K562 (cell line): ENCODE data around the gene ANKRD66. TPM values are rescaled to one million over a fixed set of nuclear protein-coding genes. Genes with fewer than 3 reads are reported as not detected.

Experiments
- ATAC-seq: fragments of 200-7000 bp; cut with Tn5 transposase; 3 replicates; pipeline ENCODE4 v1.9.1; 2020; ENCODE audit warnings: moderate library complexity
- BruUV-seq: library from RNA; stranded (reverse); fragments of 400-500 nt; replicated peaks from 2 replicates; lab custom pipeline; 2021; lab: Mats Ljungman, UMichigan
- CTCF ChIA-PET: fragments of 300-600 bp; formaldehyde crosslinking; extraction: SDS; loops from one replicate; lab custom pipeline; 2021; ENCODE audit warnings: low intra/inter-chr PET ratio; lab: Yijun Ruan, JAX
- POLR2A ChIA-PET: fragments of 300-600, 350-650 bp; sonication (Branson Sonifier 250); formaldehyde crosslinking; extraction: SDS; loops from one replicate; lab custom pipeline; 2021; ENCODE audit warnings: antibody characterized with exemption, inconsistent platforms; lab: Yijun Ruan, JAX
- DNase-seq, 4 experiments: peaks; one replicate each; pipeline versions ENCODE4 v3.0.0 to v3.0.0-alpha.2; 2011 to 2018; ENCODE audit warnings: low spot score in 3 of 4, mixed read lengths in 3 of 4; ENCODE audit errors: extremely low read depth in 1 of 4
- FAIRE-seq: peaks from 2 replicates; lab custom pipeline; 2011; peaks lifted over from hg19 to GRCh38; lab: Jason Lieb, UNC
- H2AFZ ChIP-seq: 2 replicates; pipeline ENCODE4 v1.6.0; 2011; ENCODE audit warnings: low read depth, low read length, control low read depth, inconsistent platforms
- H3K27ac ChIP-seq: fragments of 200-600 bp; 3 replicates; pipeline ENCODE4 v1.8.0; 2011; ENCODE audit warnings: low read depth, mild to moderate bottlenecking, control low read depth, inconsistent platforms, low read length, moderate library complexity, mixed read lengths; ENCODE audit errors: extremely low read depth
- H3K27me3 ChIP-seq, 2 experiments: fragments of 300-600 bp in 1 of 2; 2 replicates in 1 of 2; 3 replicates in 1 of 2; pipeline versions ENCODE4 v1.6.0 to v1.8.0; 2011; ENCODE audit warnings: inconsistent platforms in 2 of 2, low read length in 2 of 2, mild to moderate bottlenecking in 1 of 2, mixed read lengths in 1 of 2, moderate library complexity in 1 of 2; ENCODE audit not compliant: control insufficient read depth in 2 of 2, insufficient read depth in 2 of 2
- H3K36me3 ChIP-seq: fragments of 300-600 bp; 3 replicates; pipeline ENCODE4 v1.8.0; 2011; ENCODE audit warnings: mild to moderate bottlenecking, low read length, inconsistent platforms; ENCODE audit not compliant: control insufficient read depth, insufficient read depth
- H3K4me1 ChIP-seq, 2 experiments: fragments of 200-600 bp in 1 of 2; replicated peaks in 1 of 2; 2 replicates in 1 of 2; 3 replicates in 1 of 2; pipeline versions ENCODE4 v1.5.1 to v1.8.0; 2011; ENCODE audit warnings: inconsistent platforms in 2 of 2, low read length in 2 of 2, mild to moderate bottlenecking in 1 of 2, mixed read lengths in 1 of 2, moderate library complexity in 1 of 2; ENCODE audit not compliant: control insufficient read depth in 2 of 2, insufficient read depth in 2 of 2
- H3K4me2 ChIP-seq: 2 replicates; pipeline ENCODE4 v1.6.1; 2011; ENCODE audit warnings: low read length, control low read depth, inconsistent platforms, mixed read lengths; ENCODE audit not compliant: insufficient read depth
- H3K4me3 ChIP-seq: fragments of 200-600 bp; sonication (generic), shearing (Covaris generic); 2 replicates; pipeline ENCODE4 v1.5.1; 2016; ENCODE audit warnings: control low read depth, inconsistent platforms
- H3K79me2 ChIP-seq: fragments of 200-600 bp; 3 replicates; pipeline ENCODE4 v1.8.0; 2011; ENCODE audit warnings: low read length, inconsistent platforms; ENCODE audit not compliant: control insufficient read depth, insufficient read depth
- H3K9ac ChIP-seq, 2 experiments: 2 replicates each; pipeline versions ENCODE4 v1.6.0 to v1.6.1; 2011; ENCODE audit warnings: low read depth in 2 of 2, low read length in 2 of 2, control low read depth in 1 of 2, inconsistent platforms in 1 of 2, mild to moderate bottlenecking in 1 of 2, mixed read lengths in 1 of 2; ENCODE audit not compliant: insufficient read depth in 1 of 2
- H3K9me1 ChIP-seq: one replicate; pipeline ENCODE4 v1.6.0; 2011; ENCODE audit warnings: inconsistent platforms, mild to moderate bottlenecking, low read length, moderate library complexity; ENCODE audit not compliant: control insufficient read depth, insufficient read depth
- H3K9me3 ChIP-seq: replicated peaks from 2 replicates; pipeline ENCODE4 v1.5.1; 2011; ENCODE audit warnings: low read depth, low read length, inconsistent platforms; ENCODE audit not compliant: control insufficient read depth, insufficient read depth
- H4K20me1 ChIP-seq: replicated peaks from 2 replicates; pipeline ENCODE4 v1.6.1; 2011; ENCODE audit warnings: low read length, inconsistent platforms, mixed read lengths; ENCODE audit not compliant: control insufficient read depth, insufficient read depth
- EWSR1 ChIP-seq: fragments of 450-650 bp; IDR thresholded peaks from 2 replicates; pipeline ENCODE4 v1.6.1; 2018; ENCODE audit warnings: borderline replicate concordance, mild to moderate bottlenecking, low read depth, moderate library complexity; ENCODE audit not compliant: partially characterized antibody
- WGBS: fragments of 100-300 bp; shearing (Covaris generic); methylation state at CpG from one replicate; pipeline ENCODE4 v1.1.6; 2016; ENCODE audit warnings: low coverage, mixed read lengths; ENCODE audit not compliant: insufficient coverage; ENCODE audit errors: missing lambda C conversion rate; 5-methylcytosine and 5-hydroxymethylcytosine counted together
- in situ Hi-C: fragments of 300-500 bp; cut with MboI; formaldehyde crosslinking; loops from 4 replicates; pipeline ENCODE4 v1.15.0; 2018; ENCODE audit warnings: inconsistent platforms, mixed read lengths
- intact Hi-C: fragments of 100-400 bp; cut with micrococcal nuclease; formaldehyde crosslinking; loops from 2 replicates; pipeline ENCODE4 v1.14.2; 2022
- polyA plus RNA-seq, 8 experiments: library from polyadenylated mRNA; depleted of rRNA in 4 of 8; stranded (reverse) in 5 of 8; unstranded in 3 of 8; fragments of >200 nt; fragmentation: Nextera tagmentation in 2 of 8; fragmentation: Illumina TruSeq in 1 of 8; extraction: Ambion mirVana in 2 of 8; extraction: Trizol in 1 of 8; gene quantifications; 2 replicates each; pipeline versions ENCODE4 v1.2.1 to v1.2.3, GENCODE V29; 2011 to 2014; ENCODE audit warnings: inconsistent platforms in 1 of 8, missing spikeins in 1 of 8
- total RNA-seq, 7 experiments: library from RNA; depleted of rRNA in 6 of 7; stranded (reverse); fragments of >200 nt in 6 of 7; fragmentation: Illumina TruSeq in 2 of 7; extraction: Trizol in 2 of 7; gene quantifications; 2 replicates each; pipeline versions ENCODE4 v1.2.1 to v1.2.3, GENCODE V29; 2011 to 2021; ENCODE audit warnings: low replicate concordance in 1 of 7

The ANKRD66 gene
- total and polyA plus RNA-seq, 9 of the 15 experiments (the other 6 are each of a cell fraction or from before 2014, with no cell fraction given), result not detected

DNA sequence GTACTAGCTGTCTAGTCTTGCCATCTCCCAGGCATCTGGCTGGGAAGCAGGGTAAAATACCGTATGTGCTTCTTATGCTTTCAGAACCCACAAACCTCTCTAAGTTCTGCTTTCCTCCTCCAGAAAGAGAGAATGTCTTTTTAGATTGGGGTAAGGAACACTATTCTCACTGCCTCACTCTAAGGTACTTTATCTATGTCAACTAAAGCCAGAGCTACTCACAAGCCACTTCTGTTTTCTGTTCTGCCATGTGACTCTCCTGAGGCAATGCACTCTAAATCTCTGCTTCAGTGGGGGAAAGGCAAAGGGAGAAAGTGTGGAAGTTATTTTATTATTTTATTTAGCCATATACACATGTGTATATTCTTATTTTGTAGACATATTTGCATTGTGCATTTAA lies 62.1 kb downstream of the ANKRD66 start:
- 0% methylated on average over 1 of the region's 1 CpG for whole genome bisulfite sequencing
- no peak for FAIRE-seq

More for the DNA sequence above, 62.1 kb downstream of the ANKRD66 start:
- in situ Hi-C loops (no loop called here), intact Hi-C loops (no loop called here)
- Histone ChIP-seq H2AFZ (no peak overlapping the region), H3K27me3 (no peaks in the 10 kb centered on the region), H3K4me2 (no peak overlapping the region), H3K9ac (no peak overlapping the region), H3K27ac (no peak overlapping the region), H3K9me3 (no peaks in the 10 kb centered on the region), H4K20me1 (no peaks in the 10 kb centered on the region), H3K4me3 (no peak overlapping the region), H3K4me1 (no peaks in the 10 kb centered on the region), H3K79me2 (no peaks in the 10 kb centered on the region), H3K36me3 (no peaks in the 10 kb centered on the region), H3K9me1 (no peaks in the 10 kb centered on the region)
- ATAC-seq, result no peak
- TF ChIP-seq EWSR1, result no peak
- no TSS peak for BruUV-seq
- ChIA-PET CTCF (no interaction called here), POLR2A (no interaction called here)
- DNase-seq, result no peak

Other genes starting within 250 kb of the ANKRD66 start
- gene CYP39A1, start 94.1 kb upstream of the ANKRD66 start, total RNA-seq (2014; rRNA removed), result not detected in 2 replicates
- gene CYP39A1, start 94.1 kb upstream of the ANKRD66 start, total RNA-seq (2014; rRNA removed; fragmentation: Illumina TruSeq; extraction: Trizol), result not detected in 2 replicates
- gene CYP39A1, start 94.1 kb upstream of the ANKRD66 start, total RNA-seq (2015; rRNA removed; fragmentation: Illumina TruSeq; extraction: Trizol), result not detected in 2 replicates
- not detected in 2 replicates for gene CYP39A1, start 94.1 kb upstream of the ANKRD66 start, total RNA-seq (2021)
- not detected in 2 replicates for gene CYP39A1, start 94.1 kb upstream of the ANKRD66 start, polyA plus RNA-seq (2011; rRNA removed)
- gene CYP39A1, start 94.1 kb upstream of the ANKRD66 start, polyA plus RNA-seq (2014; fragmentation: Illumina TruSeq; extraction: Trizol), result not detected in 2 replicates
- gene CYP39A1, start 94.1 kb upstream of the ANKRD66 start, polyA plus RNA-seq (2014; fragmentation: Nextera tagmentation; extraction: Ambion mirVana), result not detected
- not detected in 2 replicates for gene CYP39A1, start 94.1 kb upstream of the ANKRD66 start, polyA plus RNA-seq (2014; rRNA removed)
- gene SLC25A27, start 94.0 kb upstream of the ANKRD66 start, total RNA-seq (2014; rRNA removed), result not detected in 2 replicates
- not detected in 2 replicates for gene SLC25A27, start 94.0 kb upstream of the ANKRD66 start, total RNA-seq (2014; rRNA removed; fragmentation: Illumina TruSeq; extraction: Trizol)
- gene SLC25A27, start 94.0 kb upstream of the ANKRD66 start, total RNA-seq (2015; rRNA removed; fragmentation: Illumina TruSeq; extraction: Trizol), result not detected in 2 replicates
- gene SLC25A27, start 94.0 kb upstream of the ANKRD66 start, total RNA-seq (2021), result not detected in 2 replicates
- gene SLC25A27, start 94.0 kb upstream of the ANKRD66 start, polyA plus RNA-seq (2011; rRNA removed), result not detected in 2 replicates
- not detected in 2 replicates for gene SLC25A27, start 94.0 kb upstream of the ANKRD66 start, polyA plus RNA-seq (2014; fragmentation: Illumina TruSeq; extraction: Trizol)
- not detected for gene SLC25A27, start 94.0 kb upstream of the ANKRD66 start, polyA plus RNA-seq (2014; fragmentation: Nextera tagmentation; extraction: Ambion mirVana)
- gene SLC25A27, start 94.0 kb upstream of the ANKRD66 start, polyA plus RNA-seq (2014; rRNA removed), result 0.69 TPM in 1 of 2 replicates, not detected in the other
- gene TDRD6, start 59.0 kb upstream of the ANKRD66 start, total RNA-seq (2014; rRNA removed), result under 0.01 and 0.04 TPM in 2 replicates
- gene TDRD6, start 59.0 kb upstream of the ANKRD66 start, total RNA-seq (2014; rRNA removed; fragmentation: Illumina TruSeq; extraction: Trizol), result 0.10 and 0.15 TPM in 2 replicates
- 0.14 and 0.19 TPM in 2 replicates for gene TDRD6, start 59.0 kb upstream of the ANKRD66 start, total RNA-seq (2015; rRNA removed; fragmentation: Illumina TruSeq; extraction: Trizol)
- gene TDRD6, start 59.0 kb upstream of the ANKRD66 start, total RNA-seq (2021), result 0.11 and 0.22 TPM in 2 replicates
- gene TDRD6, start 59.0 kb upstream of the ANKRD66 start, polyA plus RNA-seq (2011; rRNA removed), result 0.01 and 0.21 TPM in 2 replicates
- gene TDRD6, start 59.0 kb upstream of the ANKRD66 start, polyA plus RNA-seq (2014; fragmentation: Illumina TruSeq; extraction: Trizol), result 0.03 and 0.13 TPM in 2 replicates
- under 1 TPM in 1 of 2 experiments, not detected in 1; 0.04 TPM for gene TDRD6, start 59.0 kb upstream of the ANKRD66 start, polyA plus RNA-seq (2014; fragmentation: Nextera tagmentation; extraction: Ambion mirVana)
- 0.53 TPM in 1 of 2 replicates, not detected in the other for gene TDRD6, start 59.0 kb upstream of the ANKRD66 start, polyA plus RNA-seq (2014; rRNA removed)
- not detected in 2 replicates for gene PLA2G7, start 11.6 kb upstream of the ANKRD66 start, total RNA-seq (2014; rRNA removed)
- not detected in 2 replicates for gene PLA2G7, start 11.6 kb upstream of the ANKRD66 start, total RNA-seq (2014; rRNA removed; fragmentation: Illumina TruSeq; extraction: Trizol)
- not detected in 2 replicates for gene PLA2G7, start 11.6 kb upstream of the ANKRD66 start, total RNA-seq (2015; rRNA removed; fragmentation: Illumina TruSeq; extraction: Trizol)
- gene PLA2G7, start 11.6 kb upstream of the ANKRD66 start, total RNA-seq (2021), result not detected in 2 replicates
- not detected in 2 replicates for gene PLA2G7, start 11.6 kb upstream of the ANKRD66 start, polyA plus RNA-seq (2011; rRNA removed)
- not detected in 2 replicates for gene PLA2G7, start 11.6 kb upstream of the ANKRD66 start, polyA plus RNA-seq (2014; fragmentation: Illumina TruSeq; extraction: Trizol)
- gene PLA2G7, start 11.6 kb upstream of the ANKRD66 start, polyA plus RNA-seq (2014; fragmentation: Nextera tagmentation; extraction: Ambion mirVana), result not detected
- gene PLA2G7, start 11.6 kb upstream of the ANKRD66 start, polyA plus RNA-seq (2014; rRNA removed), result not detected in 2 replicates
- gene MEP1A, start 46.5 kb downstream of the ANKRD66 start, total RNA-seq (2014; rRNA removed), result not detected in 2 replicates
- not detected in 2 replicates for gene MEP1A, start 46.5 kb downstream of the ANKRD66 start, total RNA-seq (2014; rRNA removed; fragmentation: Illumina TruSeq; extraction: Trizol)
- gene MEP1A, start 46.5 kb downstream of the ANKRD66 start, total RNA-seq (2015; rRNA removed; fragmentation: Illumina TruSeq; extraction: Trizol), result not detected in 2 replicates
- not detected in 2 replicates for gene MEP1A, start 46.5 kb downstream of the ANKRD66 start, total RNA-seq (2021)
- gene MEP1A, start 46.5 kb downstream of the ANKRD66 start, polyA plus RNA-seq (2011; rRNA removed), result not detected in 2 replicates
- gene MEP1A, start 46.5 kb downstream of the ANKRD66 start, polyA plus RNA-seq (2014; fragmentation: Illumina TruSeq; extraction: Trizol), result not detected in 2 replicates
- gene MEP1A, start 46.5 kb downstream of the ANKRD66 start, polyA plus RNA-seq (2014; fragmentation: Nextera tagmentation; extraction: Ambion mirVana), result not detected
- not detected in 2 replicates for gene MEP1A, start 46.5 kb downstream of the ANKRD66 start, polyA plus RNA-seq (2014; rRNA removed)
- not detected in 2 replicates for gene ADGRF5, start 175.0 kb downstream of the ANKRD66 start, total RNA-seq (2014; rRNA removed)
- not detected in 2 replicates for gene ADGRF5, start 175.0 kb downstream of the ANKRD66 start, total RNA-seq (2014; rRNA removed; fragmentation: Illumina TruSeq; extraction: Trizol)
- gene ADGRF5, start 175.0 kb downstream of the ANKRD66 start, total RNA-seq (2015; rRNA removed; fragmentation: Illumina TruSeq; extraction: Trizol), result not detected in 2 replicates
- gene ADGRF5, start 175.0 kb downstream of the ANKRD66 start, total RNA-seq (2021), result 0.07 and 0.22 TPM in 2 replicates
- not detected in 2 replicates for gene ADGRF5, start 175.0 kb downstream of the ANKRD66 start, polyA plus RNA-seq (2011; rRNA removed)
- gene ADGRF5, start 175.0 kb downstream of the ANKRD66 start, polyA plus RNA-seq (2014; fragmentation: Illumina TruSeq; extraction: Trizol), result not detected in 2 replicates
- not detected for gene ADGRF5, start 175.0 kb downstream of the ANKRD66 start, polyA plus RNA-seq (2014; fragmentation: Nextera tagmentation; extraction: Ambion mirVana)
- gene ADGRF5, start 175.0 kb downstream of the ANKRD66 start, polyA plus RNA-seq (2014; rRNA removed), result not detected in 2 replicates